HepG2 (cell line): Measurements from ENCODE around the gene TIMM23. TPM values are rescaled to one million over a fixed set of nuclear protein-coding genes. Genes with fewer than 3 reads are reported as not detected.
A peak's percentile ranks its signal among the peaks of the same experiment; 100 is the strongest.

Experiments used
- ATF1 ChIP-seq: IDR thresholded peaks from 2 replicates; pipeline ENCODE4 v1.6.1; 2016; ENCODE audit warnings: mild to moderate bottlenecking, control low read depth
- HOXA5 ChIP-seq: sonication (generic); formaldehyde crosslinking; IDR thresholded peaks from 2 replicates; pipeline ENCODE4 v1.4.0; 2020; ENCODE audit warnings: missing genetic modification reagents
- NCOA1 ChIP-seq: sonication (generic); formaldehyde crosslinking; IDR thresholded peaks from 2 replicates; pipeline ENCODE4 v1.9.0; 2021; ENCODE audit warnings: missing genetic modification reagents
- PAF1 ChIP-seq: IDR thresholded peaks from 2 replicates; pipeline ENCODE4 v1.6.1; 2016; ENCODE audit warnings: missing genetic modification reagents, missing compliant biosample characterization
- RELA ChIP-seq: sonication (generic); formaldehyde crosslinking; IDR thresholded peaks from 2 replicates; pipeline ENCODE4 v1.4.0; 2020; ENCODE audit warnings: missing genetic modification reagents
- REXO4 ChIP-seq: sonication (generic); formaldehyde crosslinking; IDR thresholded peaks from 2 replicates; pipeline ENCODE4 v1.8.0; 2022; ENCODE audit warnings: missing genetic modification reagents, mild to moderate bottlenecking, borderline replicate concordance
- TEAD2 ChIP-seq: sonication (generic); formaldehyde crosslinking; IDR thresholded peaks from 2 replicates; pipeline ENCODE4 v1.9.0; 2021; ENCODE audit warnings: missing genetic modification reagents
- THAP11 ChIP-seq: IDR thresholded peaks from 2 replicates; pipeline ENCODE4 v1.6.1; 2016; ENCODE audit warnings: missing biosample characterization, missing genetic modification reagents
- U2AF1 ChIP-seq: fragments of 200-400 bp; formaldehyde crosslinking; optimal IDR thresholded peaks from 2 replicates; pipeline ENCODE3; 2017; ENCODE audit warnings: mild to moderate bottlenecking, low read depth, low read length
- ZNF281 ChIP-seq: sonication (generic); formaldehyde crosslinking; IDR thresholded peaks from 2 replicates; pipeline ENCODE4 v1.4.0; 2020; ENCODE audit warnings: missing genetic modification reagents, borderline replicate concordance
- ZNF333 ChIP-seq: sonication (generic); formaldehyde crosslinking; IDR thresholded peaks from 2 replicates; pipeline ENCODE4 v1.4.0; 2020; ENCODE audit warnings: mild to moderate bottlenecking, missing genetic modification reagents, borderline replicate concordance
- ZNF350 ChIP-seq: sonication (generic); formaldehyde crosslinking; IDR thresholded peaks from 2 replicates; pipeline ENCODE4 v1.4.0; 2020; ENCODE audit warnings: mild to moderate bottlenecking, low read depth, missing genetic modification reagents, borderline replicate concordance
- ZNF431 ChIP-seq: sonication (generic); formaldehyde crosslinking; IDR thresholded peaks from 2 replicates; pipeline ENCODE4 v1.9.0; 2022; ENCODE audit warnings: missing genetic modification reagents, low read depth, mild to moderate bottlenecking, borderline replicate concordance
- ZNF629 ChIP-seq: sonication (generic); formaldehyde crosslinking; conservative IDR thresholded peaks from 2 replicates; pipeline ENCODE4 v1.5.0; 2020; ENCODE audit warnings: missing genetic modification reagents
- polyA plus RNA-seq, 8 experiments: library from polyadenylated mRNA; depleted of rRNA in 3 of 8; stranded (reverse) in 7 of 8; unstranded in 1 of 8; fragments of >200 nt; fragmentation: Illumina TruSeq in 4 of 8; extraction: Trizol in 4 of 8; gene quantifications; 2 replicates each; pipeline versions ENCODE4 v1.2.1 to v1.2.3, GENCODE V29; 2011 to 2016; ENCODE audit warnings: low read depth in 4 of 8, missing spikeins in 1 of 8, mixed read lengths in 1 of 8; ENCODE audit not compliant: insufficient read depth in 1 of 8
- total RNA-seq, 5 experiments: library from RNA; depleted of rRNA; stranded (reverse); fragments of >200 nt; fragmentation: Illumina TruSeq; extraction: Trizol; gene quantifications; 2 replicates each; pipeline ENCODE4 v1.2.3, GENCODE V29; 2016; ENCODE audit warnings: low read depth in 1 of 5
- TF ChIP-seq, protein P1 (sequence below), 2 experiments: fragments of 450-650 bp in 1 of 2; sonication (generic) in 1 of 2; formaldehyde crosslinking in 1 of 2; IDR thresholded peaks; 2 replicates each; pipeline versions ENCODE4 v1.6.1 to v1.8.0; 2016 to 2022; ENCODE audit warnings: antibody characterized with exemption in 1 of 2, mild to moderate bottlenecking in 1 of 2, missing genetic modification reagents in 1 of 2
- TF ChIP-seq, protein P2 (sequence below): sonication (generic); formaldehyde crosslinking; IDR thresholded peaks from 2 replicates; pipeline ENCODE4 v1.8.1; 2023; ENCODE audit warnings: mild to moderate bottlenecking, missing genetic modification reagents

TIMM23 gene
- total and polyA plus RNA-seq, 2 of the 13 experiments (the other 11 are each of a cell fraction or from before 2014, with no cell fraction given): 80.2 to 98.6 TPM

GRCh38 chr10:46030091-46030937 lies 58.0 kb downstream of the TIMM23 start, which contains the start of gene NCOA4 (continued):
- TF ChIP-seq, protein P1, sequence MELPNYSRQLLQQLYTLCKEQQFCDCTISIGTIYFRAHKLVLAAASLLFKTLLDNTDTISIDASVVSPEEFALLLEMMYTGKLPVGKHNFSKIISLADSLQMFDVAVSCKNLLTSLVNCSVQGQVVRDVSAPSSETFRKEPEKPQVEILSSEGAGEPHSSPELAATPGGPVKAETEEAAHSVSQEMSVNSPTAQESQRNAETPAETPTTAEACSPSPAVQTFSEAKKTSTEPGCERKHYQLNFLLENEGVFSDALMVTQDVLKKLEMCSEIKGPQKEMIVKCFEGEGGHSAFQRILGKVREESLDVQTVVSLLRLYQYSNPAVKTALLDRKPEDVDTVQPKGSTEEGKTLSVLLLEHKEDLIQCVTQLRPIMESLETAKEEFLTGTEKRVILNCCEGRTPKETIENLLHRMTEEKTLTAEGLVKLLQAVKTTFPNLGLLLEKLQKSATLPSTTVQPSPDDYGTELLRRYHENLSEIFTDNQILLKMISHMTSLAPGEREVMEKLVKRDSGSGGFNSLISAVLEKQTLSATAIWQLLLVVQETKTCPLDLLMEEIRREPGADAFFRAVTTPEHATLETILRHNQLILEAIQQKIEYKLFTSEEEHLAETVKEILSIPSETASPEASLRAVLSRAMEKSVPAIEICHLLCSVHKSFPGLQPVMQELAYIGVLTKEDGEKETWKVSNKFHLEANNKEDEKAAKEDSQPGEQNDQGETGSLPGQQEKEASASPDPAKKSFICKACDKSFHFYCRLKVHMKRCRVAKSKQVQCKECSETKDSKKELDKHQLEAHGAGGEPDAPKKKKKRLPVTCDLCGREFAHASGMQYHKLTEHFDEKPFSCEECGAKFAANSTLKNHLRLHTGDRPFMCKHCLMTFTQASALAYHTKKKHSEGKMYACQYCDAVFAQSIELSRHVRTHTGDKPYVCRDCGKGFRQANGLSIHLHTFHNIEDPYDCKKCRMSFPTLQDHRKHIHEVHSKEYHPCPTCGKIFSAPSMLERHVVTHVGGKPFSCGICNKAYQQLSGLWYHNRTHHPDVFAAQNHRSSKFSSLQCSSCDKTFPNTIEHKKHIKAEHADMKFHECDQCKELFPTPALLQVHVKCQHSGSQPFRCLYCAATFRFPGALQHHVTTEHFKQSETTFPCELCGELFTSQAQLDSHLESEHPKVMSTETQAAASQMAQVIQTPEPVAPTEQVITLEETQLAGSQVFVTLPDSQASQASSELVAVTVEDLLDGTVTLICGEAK (IDR thresholded peaks at IDR 0.05): no peak
- TF ChIP-seq, protein P1 (CRISPR knock-in tag; IDR thresholded peaks at IDR 0.05): peak; percentile 25; the same call in 1 of the 2 replicates
- TF ChIP-seq PAF1 (CRISPR knock-in tag): no peak; the same call in 1 of the 2 replicates
- 0 out of 2 replicates have a peak, but pooled peaks have one; percentile 19 for TF ChIP-seq ZNF629 (CRISPR knock-in tag)
- TF ChIP-seq TEAD2 (CRISPR knock-in tag): 0 out of 2 replicates have a peak, but pooled peaks have one; percentile 22
- TF ChIP-seq ZNF281 (CRISPR knock-in tag): no peak
- TF ChIP-seq, protein P2, sequence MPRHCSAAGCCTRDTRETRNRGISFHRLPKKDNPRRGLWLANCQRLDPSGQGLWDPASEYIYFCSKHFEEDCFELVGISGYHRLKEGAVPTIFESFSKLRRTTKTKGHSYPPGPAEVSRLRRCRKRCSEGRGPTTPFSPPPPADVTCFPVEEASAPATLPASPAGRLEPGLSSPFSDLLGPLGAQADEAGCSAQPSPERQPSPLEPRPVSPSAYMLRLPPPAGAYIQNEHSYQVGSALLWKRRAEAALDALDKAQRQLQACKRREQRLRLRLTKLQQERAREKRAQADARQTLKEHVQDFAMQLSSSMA (CRISPR knock-in tag): peak; percentile 62; the same call in 1 of the 2 replicates
- TF ChIP-seq ZNF333 (CRISPR knock-in tag): peak; percentile 94
- TF ChIP-seq THAP11 (CRISPR knock-in tag): peak; percentile 83
- no peak for TF ChIP-seq ZNF431 (CRISPR knock-in tag)
- TF ChIP-seq HOXA5: peak; percentile 78
- peak; percentile 46 for TF ChIP-seq U2AF1
- no peak for TF ChIP-seq REXO4
- TF ChIP-seq RELA (CRISPR knock-in tag): 0 out of 2 replicates have a peak, but pooled peaks have one; percentile 48
- TF ChIP-seq ATF1 (CRISPR knock-in tag): 0 out of 2 replicates have a peak, but pooled peaks have one; percentile 24
- peak; percentile 63 for TF ChIP-seq ZNF350 (CRISPR knock-in tag)
- no peak for TF ChIP-seq NCOA1
